Skeletal muscle satellite cell (primary cell): ENCODE measurements around the gene RELT.
A peak's percentile ranks its signal among the peaks of the same experiment; 100 is the strongest.

Experiments used
- H3K27me3 ChIP-seq: 2 replicates; pipeline ENCODE4 v1.7.0; 2013; ENCODE audit warnings: low read length; ENCODE audit not compliant: control insufficient read depth, insufficient read depth
- H3K36me3 ChIP-seq: 2 replicates; pipeline ENCODE4 v1.7.0; 2013; ENCODE audit warnings: mild to moderate bottlenecking, control low read depth, low read length; ENCODE audit not compliant: insufficient read depth
- H3K4me1 ChIP-seq: 2 replicates; pipeline ENCODE4 v1.7.0; 2013; ENCODE audit warnings: low read length; ENCODE audit not compliant: control insufficient read depth, insufficient read depth
- H3K4me2 ChIP-seq: 2 replicates; pipeline ENCODE4 v1.7.0; 2013; ENCODE audit warnings: mild to moderate bottlenecking, low read length
- H3K4me3 ChIP-seq: 2 replicates; pipeline ENCODE4 v1.7.0; 2013; ENCODE audit warnings: low read length
- H3K9ac ChIP-seq: 2 replicates; pipeline ENCODE4 v1.7.0; 2013; ENCODE audit warnings: mild to moderate bottlenecking, low read depth, low read length, moderate library complexity
- H3K9me3 ChIP-seq: replicated peaks from 2 replicates; pipeline ENCODE4 v1.7.0; 2013; ENCODE audit warnings: mild to moderate bottlenecking, control low read depth, low read length

The RELT gene

GRCh38 chr11:73350908-73351636, 25.1 kb upstream of the RELT start:
- Histone ChIP-seq H3K9me3 (no peaks in the 10 kb centered on the region), H3K4me3 (no peak overlapping the region), H3K4me1 (peaks cover 3% of the 10 kb centered on the region), H3K4me2 (peak overlapping the region; percentile 19), H3K27me3 (no peaks in the 10 kb centered on the region), H3K36me3 (peaks cover 27% of the 10 kb centered on the region), H3K9ac (peak overlapping the region; percentile 37)

- Histone ChIP-seq H3K4me1 (peaks cover 10% of the 10 kb centered on the region), H3K4me3 (no peak overlapping the region), H3K9ac (no peak overlapping the region), H3K4me2 (no peak overlapping the region), H3K9me3 (no peaks in the 10 kb centered on the region), H3K27me3 (no peaks in the 10 kb centered on the region), H3K36me3 (peaks cover 32% of the 10 kb centered on the region)
Measured at GRCh38 chr11:73353422-73353821, 22.8 kb upstream of the RELT start.

- peaks cover 25% of the 10 kb centered on the region for H3K4me1 ChIP-seq
- no peak overlapping the region for H3K9ac ChIP-seq
- H3K36me3 ChIP-seq: peaks cover 41% of the 10 kb centered on the region
- H3K9me3 ChIP-seq: no peaks in the 10 kb centered on the region
- no peak overlapping the region for H3K4me2 ChIP-seq
- H3K27me3 ChIP-seq: no peaks in the 10 kb centered on the region
- no peak overlapping the region for H3K4me3 ChIP-seq
Measured at GRCh38 chr11:73355109-73355508, 21.1 kb upstream of the RELT start.

- no peaks in the 10 kb centered on the region for H3K9me3 ChIP-seq
- H3K4me3 ChIP-seq: no peak overlapping the region
- peaks cover 62% of the 10 kb centered on the region for H3K36me3 ChIP-seq
- no peak overlapping the region for H3K9ac ChIP-seq
- H3K4me2 ChIP-seq: no peak overlapping the region
- no peaks in the 10 kb centered on the region for H3K27me3 ChIP-seq
- H3K4me1 ChIP-seq: peaks cover 21% of the 10 kb centered on the region
Measured at GRCh38 chr11:73356979-73357860, 19.0 kb upstream of the RELT start.

- peaks cover 67% of the 10 kb centered on the region for H3K36me3 ChIP-seq
- H3K9ac ChIP-seq: no peak overlapping the region
- H3K27me3 ChIP-seq: no peaks in the 10 kb centered on the region
- peaks cover 21% of the 10 kb centered on the region for H3K4me1 ChIP-seq
- H3K4me3 ChIP-seq: no peak overlapping the region
- H3K9me3 ChIP-seq: no peaks in the 10 kb centered on the region
- H3K4me2 ChIP-seq: no peak overlapping the region
Measured at GRCh38 chr11:73358071-73358470, 18.1 kb upstream of the RELT start.

GRCh38 chr11:73359341-73359740, 16.9 kb upstream of the RELT start:
- H3K27me3 ChIP-seq: no peaks in the 10 kb centered on the region
- H3K4me2 ChIP-seq: peak overlapping the region; percentile 47
- H3K9me3 ChIP-seq: no peaks in the 10 kb centered on the region
- H3K4me3 ChIP-seq: peak overlapping the region; percentile 5
- peaks cover 21% of the 10 kb centered on the region for H3K4me1 ChIP-seq
- H3K9ac ChIP-seq: peak overlapping the region; percentile 71
- peaks cover 73% of the 10 kb centered on the region for H3K36me3 ChIP-seq

- H3K4me3 ChIP-seq: no peak overlapping the region
- peak overlapping the region; percentile 71 for H3K9ac ChIP-seq
- peaks cover 21% of the 10 kb centered on the region for H3K4me1 ChIP-seq
- H3K27me3 ChIP-seq: no peaks in the 10 kb centered on the region
- peak overlapping the region; percentile 47 for H3K4me2 ChIP-seq
- no peaks in the 10 kb centered on the region for H3K9me3 ChIP-seq
- peaks cover 81% of the 10 kb centered on the region for H3K36me3 ChIP-seq
Measured at GRCh38 chr11:73359930-73360742, 16.1 kb upstream of the RELT start.

GRCh38 chr11:73360743-73361369, 15.3 kb upstream of the RELT start:
- no peaks in the 10 kb centered on the region for H3K27me3 ChIP-seq
- H3K9ac ChIP-seq: no peak overlapping the region
- peaks cover 81% of the 10 kb centered on the region for H3K36me3 ChIP-seq
- H3K4me1 ChIP-seq: peaks cover 21% of the 10 kb centered on the region
- H3K4me2 ChIP-seq: no peak overlapping the region
- no peaks in the 10 kb centered on the region for H3K9me3 ChIP-seq
- no peak overlapping the region for H3K4me3 ChIP-seq

GRCh38 chr11:73361953-73362776, 14.0 kb upstream of the RELT start:
- H3K27me3 ChIP-seq: no peaks in the 10 kb centered on the region
- H3K9me3 ChIP-seq: no peaks in the 10 kb centered on the region
- peaks cover 21% of the 10 kb centered on the region for H3K4me1 ChIP-seq
- no peak overlapping the region for H3K4me3 ChIP-seq
- no peak overlapping the region for H3K4me2 ChIP-seq
- peaks cover 74% of the 10 kb centered on the region for H3K36me3 ChIP-seq
- H3K9ac ChIP-seq: no peak overlapping the region

- peaks cover 74% of the 10 kb centered on the region for H3K36me3 ChIP-seq
Measured at GRCh38 chr11:73363147-73363546, 13.1 kb upstream of the RELT start.

More at GRCh38 chr11:73363147-73363546, 13.1 kb upstream of the RELT start:
- Histone ChIP-seq H3K4me3 (no peak overlapping the region), H3K4me2 (no peak overlapping the region), H3K4me1 (peaks cover 16% of the 10 kb centered on the region), H3K9me3 (no peaks in the 10 kb centered on the region), H3K9ac (no peak overlapping the region), H3K27me3 (no peaks in the 10 kb centered on the region)
